OCI-LY3 (cell line): ENCODE data around the gene WDR38.

Experiments
- H2AFZ ChIP-seq: fragments of 200-600, 300-600 bp; shearing (Covaris generic); 2 replicates; pipeline ENCODE4 v1.6.0; 2014; ENCODE audit warnings: antibody characterized with exemption, low read depth, low read length
- H3K27ac ChIP-seq: fragments of 200-600, 300-600 bp; sonication (generic); 2 replicates; pipeline ENCODE4 v1.5.1; 2014; ENCODE audit warnings: mild to moderate bottlenecking, low read length, moderate library complexity, mixed read lengths
- H3K27me3 ChIP-seq: fragments of 200-600, 300-600 bp; sonication (generic); 2 replicates; pipeline ENCODE4 v1.6.1; 2014; ENCODE audit warnings: low read depth, low read length, mixed read lengths
- H3K36me3 ChIP-seq: fragments of 200-600, 300-600 bp; sonication (generic); replicated peaks from 2 replicates; pipeline ENCODE3; 2014; ENCODE audit warnings: low read depth, low read length, mixed read lengths
- H3K4me1 ChIP-seq: fragments of 300-600, 200-600 bp; sonication (generic); 2 replicates; pipeline ENCODE4 v1.6.1; 2014; ENCODE audit warnings: low read length, mixed read lengths
- H3K4me2 ChIP-seq: fragments of 200-600, 300-600 bp; sonication (generic); 2 replicates; pipeline ENCODE4 v1.6.1; 2014; ENCODE audit warnings: low read length, mixed read lengths
- H3K4me3 ChIP-seq: fragments of 300-600, 200-600 bp; sonication (generic); 2 replicates; pipeline ENCODE4 v1.5.1; 2014; ENCODE audit warnings: antibody characterized with exemption, mild to moderate bottlenecking, low read length, moderate library complexity
- H3K79me2 ChIP-seq: fragments of 300-600, 200-600 bp; shearing (Covaris generic); 2 replicates; pipeline ENCODE4 v1.6.1; 2014; ENCODE audit warnings: mild to moderate bottlenecking, low read length, mixed read lengths
- H3K9ac ChIP-seq: fragments of 300-600, 200-600 bp; shearing (Covaris generic); 2 replicates; pipeline ENCODE4 v1.6.0; 2014; ENCODE audit warnings: mild to moderate bottlenecking, low read length, moderate library complexity
- H3K9me3 ChIP-seq: fragments of 200-600, 300-600 bp; shearing (Covaris generic); 2 replicates; pipeline ENCODE4 v1.6.1; 2014; ENCODE audit warnings: low read length, mixed read lengths; ENCODE audit not compliant: insufficient read depth
- H4K20me1 ChIP-seq: fragments of 200-600, 300-600 bp; sonication (generic); 2 replicates; pipeline ENCODE4 v1.6.1; 2016; ENCODE audit warnings: low read length, mixed read lengths; ENCODE audit not compliant: insufficient read depth
- CTCF ChIP-seq: fragments of 200-600, 300-600 bp; sonication (generic); IDR thresholded peaks from 2 replicates; pipeline ENCODE4 v1.5.1; 2014; ENCODE audit warnings: antibody characterized with exemption, low read length, low read depth
- EZH2phosphoT487 ChIP-seq: fragments of 200-600 bp; shearing (Covaris generic); IDR thresholded peaks from 2 replicates; pipeline ENCODE4 v1.6.1; 2018; ENCODE audit warnings: antibody characterized with exemption, mixed run types, low read depth

WDR38 gene

DNA sequence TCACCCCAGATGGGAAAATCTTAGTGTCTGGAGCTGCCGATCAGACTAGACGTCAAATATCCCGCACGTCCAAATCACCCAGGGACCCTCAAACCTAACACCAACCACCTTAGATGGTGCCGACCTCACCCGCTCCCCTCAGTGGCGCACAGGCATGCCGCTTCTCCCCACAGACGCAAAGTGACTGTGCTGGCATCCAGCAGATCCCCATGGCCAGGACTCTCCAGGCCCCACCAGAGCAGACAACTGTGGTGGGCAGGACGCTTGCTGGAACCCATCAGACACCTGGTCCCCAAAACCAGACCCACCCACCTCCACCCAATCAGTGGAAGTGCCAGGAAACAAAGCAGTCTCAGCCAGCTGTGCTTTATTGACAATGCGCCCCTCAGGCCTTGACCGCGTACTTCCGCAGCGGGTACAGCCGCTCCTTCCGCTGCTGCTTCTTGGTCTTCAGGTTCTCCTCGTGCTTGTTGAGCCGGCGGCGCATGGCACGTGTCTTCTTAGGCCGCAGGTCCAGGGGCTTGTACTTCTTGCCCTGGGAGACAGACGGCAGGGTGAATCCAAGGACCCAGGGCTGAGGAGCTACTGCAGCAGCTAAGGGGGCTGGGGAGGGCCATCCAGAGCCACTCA is 4.4 kb downstream of the WDR38 start:
- Histone ChIP-seq H3K4me3 (no peak overlapping the region), H3K4me1 (peaks cover 24% of the 10 kb centered on the region), H3K4me2 (no peak overlapping the region), H3K9me3 (no peaks in the 10 kb centered on the region), H3K9ac (no peak overlapping the region), H4K20me1 (peaks cover 61% of the 10 kb centered on the region), H3K27me3 (no peaks in the 10 kb centered on the region), H3K36me3 (peaks cover 52% of the 10 kb centered on the region), H3K79me2 (peaks cover 37% of the 10 kb centered on the region), H2AFZ (no peak overlapping the region), H3K27ac (no peak overlapping the region)
- TF ChIP-seq EZH2phosphoT487 (no peak), CTCF (no peak)

- Histone ChIP-seq H3K27me3 (no peaks in the 10 kb centered on the region), H3K4me1 (peaks cover 27% of the 10 kb centered on the region), H3K9me3 (no peaks in the 10 kb centered on the region), H3K9ac (no peak overlapping the region), H3K4me3 (no peak overlapping the region), H3K36me3 (peaks cover 52% of the 10 kb centered on the region), H3K4me2 (no peak overlapping the region), H2AFZ (no peak overlapping the region), H3K79me2 (peaks cover 37% of the 10 kb centered on the region), H3K27ac (no peak overlapping the region), H4K20me1 (peaks cover 61% of the 10 kb centered on the region)
- TF ChIP-seq EZH2phosphoT487 (no peak), CTCF (no peak)
Measured at GRCh38 chr9:124858330-124859046, 5.2 kb downstream of the WDR38 start.

- H3K4me3 ChIP-seq, result peak overlapping the region; percentile 95
- peaks cover 37% of the 10 kb centered on the region for H3K79me2 ChIP-seq
- peak overlapping the region; percentile 85 for H3K4me2 ChIP-seq
- peak overlapping the region; percentile 95 for H3K9ac ChIP-seq
- H3K4me1 ChIP-seq, result peaks cover 31% of the 10 kb centered on the region
- H3K36me3 ChIP-seq, result peaks cover 52% of the 10 kb centered on the region
- no peak for TF ChIP-seq CTCF
- peak overlapping the region; percentile 71 for H3K27ac ChIP-seq
- H2AFZ ChIP-seq, result no peak overlapping the region
- no peaks in the 10 kb centered on the region for H3K27me3 ChIP-seq
- H3K9me3 ChIP-seq, result no peaks in the 10 kb centered on the region
- peaks cover 61% of the 10 kb centered on the region for H4K20me1 ChIP-seq
Measured at GRCh38 chr9:124859803-124860581, 6.7 kb downstream of the WDR38 start.
